H9 (cell line): ENCODE measurements around the gene MECP2. TPM values are rescaled to one million over a fixed set of nuclear protein-coding genes. Genes with fewer than 3 reads are reported as not detected.

Experiments used
- DNase-seq: peaks from one replicate; pipeline ENCODE4 v3.0.0-alpha.2; 2017
- H2AFZ ChIP-seq: one replicate; pipeline ENCODE4 v1.6.1; 2013; ENCODE audit warnings: mild to moderate bottlenecking, low read length, control low read depth, moderate library complexity
- H2AK5ac ChIP-seq: 2 replicates; pipeline ENCODE4 v1.6.1; 2013; ENCODE audit warnings: low read length, control low read depth, mixed read lengths; ENCODE audit not compliant: insufficient read length
- H2BK120ac ChIP-seq: one replicate; pipeline ENCODE4 v1.6.1; 2013; ENCODE audit warnings: low read depth, mild to moderate bottlenecking, low read length, control low read depth, inconsistent platforms; ENCODE audit not compliant: poor library complexity, severe bottlenecking
- H2BK12ac ChIP-seq: 2 replicates; pipeline ENCODE4 v1.6.1; 2013; ENCODE audit warnings: low read length, control low read depth, mixed read lengths, low read depth; ENCODE audit not compliant: insufficient read length
- H2BK15ac ChIP-seq: 2 replicates; pipeline ENCODE4 v1.6.1; 2013; ENCODE audit warnings: low read depth, low read length, control low read depth
- H2BK20ac ChIP-seq: one replicate; pipeline ENCODE4 v1.6.1; 2013; ENCODE audit warnings: low read depth, mild to moderate bottlenecking, low read length, control low read depth, inconsistent platforms; ENCODE audit not compliant: poor library complexity, severe bottlenecking
- H2BK5ac ChIP-seq: 2 replicates; pipeline ENCODE4 v1.6.1; 2013; ENCODE audit warnings: low read length, control low read depth, mixed read lengths; ENCODE audit not compliant: insufficient read length
- H3K14ac ChIP-seq: 2 replicates; pipeline ENCODE4 v1.6.1; 2013; ENCODE audit warnings: low read length, control low read depth; ENCODE audit not compliant: insufficient read depth
- H3K18ac ChIP-seq: 2 replicates; pipeline ENCODE4 v1.6.1; 2013; ENCODE audit warnings: low read depth, mild to moderate bottlenecking, mixed read lengths, low read length, control low read depth; ENCODE audit not compliant: insufficient read length
- H3K23ac ChIP-seq: 2 replicates; pipeline ENCODE4 v1.6.1; 2013; ENCODE audit warnings: low read length, control low read depth, mixed read lengths, low read depth; ENCODE audit not compliant: insufficient read length
- H3K23me2 ChIP-seq: 2 replicates; pipeline ENCODE4 v1.6.1; 2013; ENCODE audit warnings: low read depth, mild to moderate bottlenecking, mixed read lengths, low read length, control low read depth; ENCODE audit not compliant: insufficient read length, poor library complexity, severe bottlenecking
- H3K27ac ChIP-seq: 2 replicates; pipeline ENCODE4 v1.5.1; 2013; ENCODE audit warnings: low read length, control low read depth, mixed read lengths, low read depth; ENCODE audit not compliant: insufficient read length
- H3K27me3 ChIP-seq: 2 replicates; pipeline ENCODE4 v1.6.1; 2013; ENCODE audit warnings: low read length, control low read depth, inconsistent platforms; ENCODE audit not compliant: insufficient read depth
- H3K4ac ChIP-seq: 2 replicates; pipeline ENCODE4 v1.6.1; 2013; ENCODE audit warnings: low read depth, mild to moderate bottlenecking, control low read depth, inconsistent platforms, low read length, moderate library complexity
- H3K4me1 ChIP-seq: 2 replicates; pipeline ENCODE4 v1.6.1; 2013; ENCODE audit warnings: low read length, control low read depth, inconsistent platforms; ENCODE audit not compliant: insufficient read depth
- H3K4me2 ChIP-seq: 2 replicates; pipeline ENCODE4 v1.6.1; 2013; ENCODE audit warnings: low read length, control low read depth, mixed read lengths; ENCODE audit not compliant: insufficient read length, insufficient read depth
- H3K56ac ChIP-seq: 2 replicates; pipeline ENCODE4 v1.6.1; 2013; ENCODE audit warnings: low read depth, mild to moderate bottlenecking, mixed read lengths, low read length, control low read depth; ENCODE audit not compliant: insufficient read length
- H3K79me1 ChIP-seq: 2 replicates; pipeline ENCODE4 v1.6.1; 2013; ENCODE audit warnings: low read depth, mild to moderate bottlenecking, moderate library complexity, low read length, control low read depth, inconsistent platforms; ENCODE audit not compliant: insufficient read depth, poor library complexity, severe bottlenecking
- H3K79me2 ChIP-seq: 2 replicates; pipeline ENCODE4 v1.6.1; 2013; ENCODE audit warnings: low read length, control low read depth, inconsistent platforms; ENCODE audit not compliant: insufficient read depth
- H3K9ac ChIP-seq: 2 replicates; pipeline ENCODE4 v1.6.1; 2013; ENCODE audit warnings: low read length, control low read depth, mixed read lengths; ENCODE audit not compliant: insufficient read length; ENCODE audit errors: extremely low read depth
- H3K9me3 ChIP-seq: one replicate; pipeline ENCODE4 v1.6.1; 2013; ENCODE audit warnings: low read depth, low read length, inconsistent platforms; ENCODE audit not compliant: control insufficient read depth
- H3T11ph ChIP-seq: one replicate; pipeline ENCODE4 v1.6.1; 2013; ENCODE audit warnings: mild to moderate bottlenecking, low read length, control low read depth, inconsistent platforms
- H4K20me1 ChIP-seq: one replicate; pipeline ENCODE4 v1.6.1; 2013; ENCODE audit not compliant: control insufficient read depth, insufficient read length, insufficient read depth
- H4K5ac ChIP-seq: 2 replicates; pipeline ENCODE4 v1.6.1; 2013; ENCODE audit warnings: low read depth, mild to moderate bottlenecking, mixed read lengths, low read length, control low read depth; ENCODE audit not compliant: insufficient read length
- H4K8ac ChIP-seq: replicated peaks from 2 replicates; pipeline ENCODE4 v1.6.1; 2013; ENCODE audit warnings: low read length, control low read depth, mixed read lengths, low read depth; ENCODE audit not compliant: insufficient read length
- H4K91ac ChIP-seq: 2 replicates; pipeline ENCODE4 v1.6.1; 2013; ENCODE audit warnings: low read depth, mild to moderate bottlenecking, moderate library complexity, mixed read lengths, low read length, control low read depth; ENCODE audit not compliant: insufficient read length
- H3K27ac Mint-ChIP-seq, 3 experiments: 2 replicates in 2 of 3; 3 replicates in 1 of 3; pipeline ENCODE4 v1.8.0; 2020 to 2021; ENCODE audit warnings: mixed read lengths in 3 of 3, mild to moderate bottlenecking in 1 of 3, moderate library complexity in 1 of 3
- H3K27me3 Mint-ChIP-seq: 2 replicates; pipeline ENCODE4 v1.8.0; 2021; ENCODE audit warnings: low read depth, mild to moderate bottlenecking, moderate library complexity, mixed read lengths
- H3K36me3 Mint-ChIP-seq, 3 experiments: 2 replicates in 2 of 3; 3 replicates in 1 of 3; pipeline ENCODE4 v1.8.0; 2020 to 2021; ENCODE audit warnings: low read depth in 3 of 3, mixed read lengths in 3 of 3; ENCODE audit not compliant: insufficient read depth in 1 of 3
- H3K4me1 Mint-ChIP-seq, 2 experiments: 2 replicates each; pipeline ENCODE4 v1.8.0; 2020; ENCODE audit warnings: mixed read lengths in 2 of 2
- H3K4me3 Mint-ChIP-seq, 2 experiments: 2 replicates in 1 of 2; 3 replicates in 1 of 2; pipeline ENCODE4 v1.8.0; 2020 to 2021; ENCODE audit warnings: mild to moderate bottlenecking in 2 of 2, mixed read lengths in 2 of 2, moderate library complexity in 1 of 2
- H3K9me3 Mint-ChIP-seq, 2 experiments: 2 replicates in 1 of 2; 3 replicates in 1 of 2; pipeline ENCODE4 v1.8.0; 2020; ENCODE audit warnings: mild to moderate bottlenecking in 2 of 2, mixed read lengths in 2 of 2, moderate library complexity in 1 of 2
- CTCF ChIP-seq: fragments of 200-600 bp; sonication (generic); conservative IDR thresholded peaks from 3 replicates; pipeline ENCODE4 v1.8.0; 2021; ENCODE audit warnings: antibody characterized with exemption, mild to moderate bottlenecking
- whole genome bisulfite sequencing: extraction: QIAGEN DNeasy Blood & Tissue Kit; methylation state at CpG from one replicate; pipeline ENCODE4 v1.1.7; 2013; ENCODE audit warnings: missing lambda C conversion rate, low lambda C conversion rate, mixed read lengths; ENCODE audit not compliant: insufficient read length; ENCODE audit errors: extremely low coverage; 5-methylcytosine and 5-hydroxymethylcytosine counted together
- total RNA-seq: library from RNA; stranded (reverse); gene quantifications from 2 replicates; pipeline ENCODE4 v1.2.1, GENCODE V29; 2021

The MECP2 gene
- total RNA-seq, 1 experiment from 2014 or later: 32.2 TPM

DNA sequence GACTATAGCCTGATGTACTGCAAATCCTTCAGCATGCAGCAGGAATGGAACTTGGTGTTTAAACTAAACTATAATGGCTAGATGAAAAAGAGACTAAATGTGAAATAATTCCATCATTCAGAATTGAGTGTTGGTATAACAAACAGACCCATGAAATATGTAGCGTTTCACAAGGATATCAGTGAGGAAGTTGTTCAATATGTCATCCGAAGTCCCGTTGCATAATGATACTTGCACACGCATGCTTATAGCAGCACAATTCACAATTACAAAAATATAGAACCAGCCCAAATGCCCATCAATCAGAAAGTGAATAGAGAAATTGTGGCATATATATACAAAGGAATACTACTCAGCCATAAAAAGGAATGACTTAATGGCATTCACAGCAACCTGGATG, 20.4 kb downstream of the MECP2 start:
- H4K20me1 ChIP-seq: no peaks in the 10 kb centered on the region
- no CpG with 5 or more reads among the region's 4 CpGs for WGBS
- H3K4ac ChIP-seq: no peak overlapping the region
- DNase-seq: no peak
- Mint-ChIP-seq H3K9me3 (peaks cover 64 to 68% of the 10 kb centered on the region in 2 experiments), H3K4me3 (no peak overlapping the region), H3K36me3 (peaks cover 19 to 36% (median 23%) of the 10 kb centered on the region in 3 experiments), H3K27ac (no peak overlapping the region), H3K4me1 (peaks cover 16 to 21% of the 10 kb centered on the region in 2 experiments), H3K27me3 (no peaks in the 10 kb centered on the region; the same call in 1 of the 2 replicates)
- H3K23me2 ChIP-seq: no peaks in the 10 kb centered on the region
- no peak overlapping the region for H2BK12ac ChIP-seq
- H3K9me3 ChIP-seq: peaks cover 8% of the 10 kb centered on the region
- H3K14ac ChIP-seq: no peak overlapping the region
- no peak overlapping the region for H3K23ac ChIP-seq
- H3K79me2 ChIP-seq: peaks cover 2% of the 10 kb centered on the region; the same call in 1 of the 2 replicates
- H3K27me3 ChIP-seq: no peaks in the 10 kb centered on the region
- no peak overlapping the region for H2BK120ac ChIP-seq
- no peak overlapping the region for H3K18ac ChIP-seq
- no peak overlapping the region for H4K5ac ChIP-seq
- no peak for TF ChIP-seq CTCF
- H3K79me1 ChIP-seq: no peaks in the 10 kb centered on the region
- no peak overlapping the region for H3K9ac ChIP-seq
- no peak overlapping the region for H3T11ph ChIP-seq
- H2BK20ac ChIP-seq: no peak overlapping the region
- H2BK5ac ChIP-seq: no peak overlapping the region
- peaks cover 2% of the 10 kb centered on the region; the same call in 1 of the 2 replicates for H3K4me1 ChIP-seq
- H2BK15ac ChIP-seq: no peak overlapping the region
- H3K4me2 ChIP-seq: no peak overlapping the region
- H4K91ac ChIP-seq: no peak overlapping the region
- no peak overlapping the region for H2AK5ac ChIP-seq
- no peak overlapping the region for H2AFZ ChIP-seq
- no peak overlapping the region for H4K8ac ChIP-seq
- no peak overlapping the region for H3K56ac ChIP-seq
- no peak overlapping the region for H3K27ac ChIP-seq
